ENCODE measurements around the gene GIT2. TPM values are rescaled to one million over a fixed set of nuclear protein-coding genes. Genes with fewer than 3 reads are reported as not detected.
A peak's percentile ranks its signal among the peaks of the same experiment; 100 is the strongest.

GIT2 gene
- total and polyA plus RNA-seq, 2 of the 8 experiments (the other 6 are each of a cell fraction or from before 2014, with no cell fraction given): 9.6 to 20.7 TPM

DNA sequence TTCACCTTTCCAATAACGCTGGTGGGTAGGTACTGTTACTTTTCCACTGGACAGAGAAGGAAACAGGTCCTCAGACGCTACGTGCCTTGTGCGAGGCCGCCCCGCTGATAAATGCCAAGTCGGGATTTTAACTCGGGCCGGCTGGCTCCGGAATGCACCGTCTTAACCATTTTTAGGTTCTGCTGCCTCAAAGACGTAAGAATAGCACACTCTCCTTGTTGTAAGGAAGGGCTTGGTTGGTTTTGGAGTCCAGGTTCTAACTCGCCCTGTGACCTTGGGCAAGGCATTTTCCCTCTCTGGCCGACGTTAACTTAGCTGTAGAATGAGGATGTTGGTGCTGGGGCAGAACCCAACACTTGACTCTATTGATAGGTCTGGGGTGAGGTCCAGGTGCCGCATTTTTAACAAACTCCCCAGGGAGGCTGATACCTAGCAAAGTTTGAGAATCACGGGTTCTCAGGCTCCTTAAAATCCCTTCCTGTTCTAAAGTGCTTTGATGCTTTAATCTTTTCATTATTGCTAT, 3.9 kb upstream of the GIT2 start:
- POLR2A ChIA-PET (ENCODE audit: partially characterized antibody): no interaction called here
- Histone ChIP-seq H4K20me1 (replicated peaks in 1 of 2; ENCODE audit: control insufficient read depth in 1 of 2, insufficient read depth in 2 of 2, low read length in 2 of 2) (peaks cover 0 to 2% of the 10 kb centered on the region in 2 experiments), H4K8ac (ENCODE audit: extremely low read depth, insufficient read depth, low read length) (no peak overlapping the region), H3K56ac (replicated peaks; ENCODE audit: insufficient read length, low read depth, low read length) (no peak overlapping the region), H2BK5ac (ENCODE audit: low read depth, low read length) (peak overlapping the region; percentile 26; the same call in 1 of the 2 replicates), H3K4me1 (replicated peaks in 1 of 4; ENCODE audit: control insufficient read depth in 3 of 4, insufficient read depth in 4 of 4, low read length in 3 of 4) (peaks cover 2 to 8% (median 4%) of the 10 kb centered on the region in 4 experiments; a peak in 5 of 7 replicates), H3K4ac (replicated peaks; ENCODE audit: insufficient read length, low read depth, low read length) (no peak overlapping the region), H3K79me2 (ENCODE audit: control insufficient read depth in 1 of 2, insufficient read depth in 2 of 2, low read length in 2 of 2) (peaks cover 0 to 4% of the 10 kb centered on the region in 2 experiments; a peak in 2 of 4 replicates), H3K36me3 (ENCODE audit: control insufficient read depth in 2 of 4, insufficient read depth in 4 of 4, low read length in 3 of 4) (no peaks in the 10 kb centered on the region), H3K14ac (ENCODE audit: insufficient read length) (no peak overlapping the region), H3K9me3 (ENCODE audit: insufficient read depth in 2 of 2, low read depth in 1 of 2, low read length in 1 of 2) (no peaks in the 10 kb centered on the region), H3K4me2 (ENCODE audit: insufficient read depth in 1 of 2, low read depth in 2 of 2, low read length in 2 of 2) (peak overlapping the region; percentile 86 to 100), H4K91ac (replicated peaks; ENCODE audit: insufficient read length, low read length) (no peak overlapping the region), H3K27ac (ENCODE audit: low read depth, low read length) (no peak overlapping the region), H2BK15ac (ENCODE audit: low read length) (peak overlapping the region; percentile 61; the same call in 1 of the 2 replicates), H3K9ac (replicated peaks in 1 of 4; ENCODE audit: extremely low read depth in 1 of 4, low read depth in 3 of 4, low read length in 3 of 4) (peak overlapping the region in 2 of 4 experiments; percentile 16 to 74; a peak in 4 of 7 replicates), H2AFZ (ENCODE audit: low read length) (peak overlapping the region; percentile 93), H2BK12ac (ENCODE audit: low read depth, low read length) (no peak overlapping the region), H3K4me3 (ENCODE audit: extremely low read depth in 1 of 4, insufficient read depth in 2 of 4, low read depth in 3 of 4, low read length in 4 of 4) (peak overlapping the region; percentile 54 to 93 (median 83)), H3K23me2 (ENCODE audit: low read depth, low read length) (peaks cover 17% of the 10 kb centered on the region), H4K5ac (ENCODE audit: insufficient read length, low read depth, low read length) (no peak overlapping the region), H2AK5ac (ENCODE audit: low read depth, low read length) (no peak overlapping the region), H3K23ac (ENCODE audit: insufficient read length) (no peak overlapping the region), H2BK20ac (ENCODE audit: low read length) (no peak overlapping the region), H2BK120ac (replicated peaks; ENCODE audit: low read depth, low read length) (no peak overlapping the region), H3K27me3 (replicated peaks in 1 of 4; ENCODE audit: control insufficient read depth in 3 of 4, extremely low read depth in 1 of 4, insufficient read depth in 3 of 4, low read length in 3 of 4) (peaks cover 0 to 9% (median 7%) of the 10 kb centered on the region in 4 experiments; a peak in 5 of 7 replicates), H3K79me1 (ENCODE audit: low read depth, low read length) (no peaks in the 10 kb centered on the region), H3K18ac (ENCODE audit: extremely low read depth, low read length) (no peak overlapping the region)
- CTCF ChIA-PET (ENCODE audit: partially characterized antibody): no interaction called here
- WGBS, 2 experiments (ENCODE audit: extremely low coverage in 1 of 2, insufficient coverage in 1 of 2, insufficient read length in 1 of 2, insufficient replicate concordance in 2 of 2, low coverage in 1 of 2, low lambda C conversion rate in 2 of 2, missing lambda C conversion rate in 1 of 2): 9% methylated on average over 17 of the region's 17 CpGs; no CpG with 5 or more reads in 1 of the 2 experiments
- no peak for FAIRE-seq
- TF ChIP-seq RAD21 (IDR thresholded peaks at IDR 0.05 in 1 of 2, conservative IDR thresholded peaks at IDR 0.05 in 1 of 2; ENCODE audit: low read depth in 2 of 2, low read length in 2 of 2) (no peak), SUZ12 (IDR thresholded peaks at IDR 0.05; ENCODE audit: low read length) (0 out of 2 replicates have a peak, but pooled peaks have one; percentile 29), YY1 (IDR thresholded peaks at IDR 0.05; ENCODE audit: low read depth, low read length) (no peak)
- DNase-seq (ENCODE audit: low read depth in 1 of 2, low spot score in 2 of 2): no peak
